Immature natural killer cell (primary cell): ENCODE measurements around the gene SCUBE3. TPM values are rescaled to one million over a fixed set of nuclear protein-coding genes. Genes with fewer than 3 reads are reported as not detected.

Experiments used
- DNase-seq, 3 donors: peaks; one replicate each; pipeline ENCODE4 v3.0.0; 2022; ENCODE audit warnings: mixed read lengths in 1 of 3
- H3K27ac Mint-ChIP-seq, 6 donors: one replicate each; pipeline ENCODE4 v1.8.0; 2020; ENCODE audit warnings: mixed read lengths in 6 of 6, mild to moderate bottlenecking in 5 of 6, inconsistent platforms in 4 of 6, moderate library complexity in 3 of 6
- H3K27me3 Mint-ChIP-seq, 3 donors: one replicate each; pipeline ENCODE4 v1.8.0; 2020 to 2021; ENCODE audit warnings: low read depth in 3 of 3, mild to moderate bottlenecking in 3 of 3, mixed read lengths in 3 of 3, moderate library complexity in 3 of 3, inconsistent platforms in 1 of 3
- H3K36me3 Mint-ChIP-seq, 3 donors: one replicate each; pipeline ENCODE4 v1.8.0; 2020; ENCODE audit warnings: mixed read lengths in 3 of 3, inconsistent platforms in 2 of 3, mild to moderate bottlenecking in 2 of 3
- H3K4me1 Mint-ChIP-seq, 2 donors: one replicate each; pipeline ENCODE4 v1.8.0; 2020; ENCODE audit warnings: inconsistent platforms in 2 of 2, mild to moderate bottlenecking in 2 of 2, mixed read lengths in 2 of 2, moderate library complexity in 1 of 2
- H3K4me3 Mint-ChIP-seq, 5 donors: one replicate each; pipeline ENCODE4 v1.8.0; 2020; ENCODE audit warnings: mild to moderate bottlenecking in 5 of 5, mixed read lengths in 5 of 5, inconsistent platforms in 3 of 5, moderate library complexity in 3 of 5
- H3K9me3 Mint-ChIP-seq, 6 donors: one replicate each; pipeline ENCODE4 v1.8.0; 2020; ENCODE audit warnings: mild to moderate bottlenecking in 6 of 6, mixed read lengths in 6 of 6, inconsistent platforms in 4 of 6, moderate library complexity in 3 of 6
- polyA plus RNA-seq, 3 donors: library from polyadenylated mRNA; unstranded; fragments of 300-500 nt; fragmentation: Illumina TruSeq; gene quantifications; one replicate each; pipeline ENCODE4 v1.2.3, GENCODE V29; 2021

Gene SCUBE3
- polyA plus RNA-seq, 3 donors from 2014 or later, result 0.02 to 0.29 TPM; not detected in 1

DNA sequence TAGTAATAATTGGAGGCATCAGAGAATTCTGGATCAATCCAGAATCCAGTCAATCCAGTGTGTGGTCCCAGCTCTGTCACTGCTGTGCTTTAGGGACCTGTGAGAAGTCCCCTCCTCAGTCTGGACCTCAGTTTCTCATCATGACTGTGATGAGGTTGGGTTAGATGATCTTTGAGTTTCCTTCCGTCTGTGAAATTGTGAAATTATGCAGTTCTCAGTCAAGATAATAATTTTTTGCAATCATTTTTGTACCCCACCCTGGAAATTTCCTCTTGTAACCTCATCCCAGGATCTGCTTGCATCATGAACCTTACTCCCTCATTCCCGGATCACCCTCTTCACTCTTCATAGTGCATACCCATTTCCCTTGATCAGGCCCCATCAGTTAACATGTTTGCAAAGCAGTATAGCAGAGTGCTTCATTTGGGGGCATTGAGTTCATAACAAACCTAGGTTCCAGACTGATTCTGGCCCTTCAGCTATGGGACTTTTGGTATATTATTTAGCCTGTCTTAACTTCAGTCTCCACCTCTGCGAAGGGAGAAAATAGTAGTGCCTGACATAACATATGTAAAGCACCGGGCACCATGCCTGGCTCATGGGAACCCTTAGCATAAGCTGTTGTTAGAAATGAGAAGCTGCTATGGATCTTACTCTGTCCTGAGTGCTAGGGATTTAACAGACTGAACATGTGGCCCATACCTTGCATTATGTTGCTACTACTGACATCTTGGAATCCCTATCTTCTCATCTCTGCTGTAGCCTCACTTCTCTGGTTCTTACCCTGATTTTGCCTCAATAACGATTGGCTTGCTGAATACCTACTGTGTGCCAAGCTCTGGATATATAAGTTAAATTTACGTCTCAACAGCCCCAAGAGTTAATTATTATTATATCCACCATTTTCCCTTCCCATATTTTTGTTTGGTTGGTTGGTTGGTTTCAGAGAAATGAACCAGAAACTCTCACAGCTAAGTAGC lies 47.1 kb downstream of the SCUBE3 start:
- Mint-ChIP-seq H3K27me3 (peaks cover 8 to 13% (median 12%) of the 10 kb centered on the region in 3 donors), H3K4me3 (peak overlapping the region; percentile 82 to 96 (median 89)), H3K27ac (peak overlapping the region; percentile 90 to 98 (median 96)), H3K36me3 (peaks cover 0 to 5% (median 0%) of the 10 kb centered on the region in 3 donors), H3K9me3 (no peaks in the 10 kb centered on the region), H3K4me1 (peaks cover 67 to 75% of the 10 kb centered on the region in 2 donors)
- no peak for DNase-seq

DNA sequence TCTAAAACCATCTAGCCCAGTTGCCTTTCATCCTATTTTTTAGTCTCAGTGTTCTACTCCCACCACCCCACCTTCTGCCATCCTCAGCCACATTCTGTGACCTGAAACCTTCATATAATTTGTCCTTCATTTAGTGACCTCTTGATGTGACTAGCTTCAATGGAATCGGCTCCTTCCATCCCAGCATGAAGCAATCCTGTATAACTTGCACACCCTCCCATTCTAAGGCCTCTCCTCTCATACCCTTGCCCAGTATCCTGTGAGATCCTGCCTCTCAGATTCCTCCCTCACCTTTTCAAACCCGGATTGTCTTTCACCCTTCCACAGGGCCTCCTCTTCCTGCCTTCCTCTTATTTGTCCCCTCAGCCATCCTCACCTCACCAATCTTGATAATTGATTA lies 48.8 kb downstream of the SCUBE3 start:
- peak overlapping the region; percentile 89 to 98 (median 92) for H3K27ac Mint-ChIP-seq
- no peak for DNase-seq
- no peaks in the 10 kb centered on the region for H3K9me3 Mint-ChIP-seq
- peak overlapping the region in 2 of 5 donors; percentile 5 to 6 for H3K4me3 Mint-ChIP-seq
- peaks cover 67 to 77% of the 10 kb centered on the region in 2 donors for H3K4me1 Mint-ChIP-seq
- H3K27me3 Mint-ChIP-seq, result peaks cover 8 to 12% (median 11%) of the 10 kb centered on the region in 3 donors
- H3K36me3 Mint-ChIP-seq, result peaks cover 0 to 6% (median 0%) of the 10 kb centered on the region in 3 donors

DNA sequence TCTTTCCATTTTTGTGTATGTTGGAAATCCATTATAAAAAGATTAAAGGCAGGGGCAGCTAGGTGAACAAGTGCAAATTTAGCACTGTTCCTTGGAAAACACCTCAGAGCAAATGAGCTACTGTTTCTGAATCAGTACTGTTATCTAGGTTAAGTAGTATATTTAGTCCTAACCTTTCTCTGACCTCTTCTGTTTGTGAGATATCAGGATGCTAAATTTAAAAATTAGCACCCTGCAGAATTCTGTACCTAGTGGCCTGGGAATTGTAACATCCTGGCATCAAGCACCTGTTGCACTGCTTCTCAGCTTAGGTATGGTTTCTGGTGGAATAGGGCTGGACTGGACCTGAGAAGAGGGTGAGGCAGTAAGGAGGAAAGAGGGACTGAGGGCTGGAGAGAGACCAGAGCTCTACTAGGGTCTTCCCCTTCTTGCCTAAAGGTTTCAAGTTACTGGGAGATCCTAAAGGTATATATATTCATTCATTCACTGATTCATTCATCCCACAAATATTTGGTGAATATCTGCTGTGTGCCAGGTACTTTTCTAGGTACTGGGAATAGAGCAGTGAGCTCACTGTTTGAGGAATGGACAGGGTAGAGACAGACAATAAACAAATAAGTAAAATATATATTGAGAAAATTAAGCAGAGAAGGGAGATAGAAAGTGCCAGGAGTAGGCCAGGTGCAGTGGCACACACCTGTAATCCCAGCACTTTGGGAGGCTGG lies 51.0 kb downstream of the SCUBE3 start:
- Mint-ChIP-seq H3K4me3 (peak overlapping the region in 4 of 5 donors; percentile 51 to 87 (median 78)), H3K9me3 (no peaks in the 10 kb centered on the region), H3K27me3 (peaks cover 4 to 9% (median 8%) of the 10 kb centered on the region in 3 donors), H3K36me3 (peaks cover 0 to 6% (median 0%) of the 10 kb centered on the region in 3 donors), H3K27ac (peak overlapping the region; percentile 89 to 98 (median 92)), H3K4me1 (peaks cover 60 to 69% of the 10 kb centered on the region in 2 donors)
- DNase-seq, result no peak

DNA sequence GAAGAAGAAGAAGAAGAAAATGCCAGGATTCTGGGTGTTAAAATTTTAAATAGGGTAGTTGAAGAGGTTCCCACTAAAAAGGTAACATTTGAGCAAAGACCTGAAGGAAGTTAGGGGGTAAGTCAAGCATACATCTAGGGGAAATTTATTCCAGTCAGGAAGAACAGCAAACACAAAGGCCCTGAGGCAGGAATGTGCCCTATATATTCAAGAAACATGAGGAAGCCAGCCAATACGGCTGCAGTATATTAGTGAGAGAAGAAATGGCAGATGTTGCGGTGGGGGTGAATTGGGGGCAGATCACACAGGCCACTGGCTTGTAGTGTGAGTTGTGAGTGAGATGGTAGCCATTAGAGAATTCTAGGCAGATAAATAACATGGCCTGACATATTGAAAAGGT lies 51.8 kb downstream of the SCUBE3 start:
- Mint-ChIP-seq H3K27me3 (peaks cover 0 to 4% (median 2%) of the 10 kb centered on the region in 3 donors), H3K27ac (peak overlapping the region in 5 of 6 donors; percentile 19 to 64 (median 56)), H3K9me3 (no peaks in the 10 kb centered on the region)

DNA sequence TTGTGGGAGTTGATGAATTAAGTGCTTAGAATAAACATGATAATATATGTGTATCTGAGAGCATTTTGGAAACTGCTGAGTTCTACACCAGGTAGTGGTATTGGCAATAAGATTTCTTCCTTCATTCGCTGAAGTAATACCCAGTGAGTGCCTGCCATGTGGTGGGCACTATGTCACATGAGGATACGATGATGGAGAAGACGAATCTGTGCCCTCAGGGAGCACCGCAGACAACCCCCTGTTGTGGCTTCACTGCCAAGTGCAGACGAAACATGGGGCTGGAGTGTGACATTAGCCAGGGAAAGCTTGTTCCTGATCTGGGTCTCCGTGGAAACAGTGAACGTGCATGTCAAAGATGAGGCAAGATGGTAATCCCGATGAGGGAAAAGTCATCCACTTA lies 53.7 kb downstream of the SCUBE3 start:
- Mint-ChIP-seq H3K27me3 (peaks cover 0 to 2% (median 0%) of the 10 kb centered on the region in 3 donors), H3K27ac (peak overlapping the region in 1 of 6 donors; percentile 40), H3K36me3 (peaks cover 0 to 6% (median 0%) of the 10 kb centered on the region in 3 donors), H3K9me3 (no peaks in the 10 kb centered on the region), H3K4me1 (peaks cover 37 to 43% of the 10 kb centered on the region in 2 donors), H3K4me3 (no peak overlapping the region)
- DNase-seq, result no peak

More for the DNA sequence above, 51.8 kb downstream of the SCUBE3 start:
- Mint-ChIP-seq H3K4me1 (peaks cover 52 to 61% of the 10 kb centered on the region in 2 donors), H3K36me3 (peaks cover 0 to 6% (median 0%) of the 10 kb centered on the region in 3 donors), H3K4me3 (peak overlapping the region in 1 of 5 donors; percentile 7)
- no peak for DNase-seq

DNA sequence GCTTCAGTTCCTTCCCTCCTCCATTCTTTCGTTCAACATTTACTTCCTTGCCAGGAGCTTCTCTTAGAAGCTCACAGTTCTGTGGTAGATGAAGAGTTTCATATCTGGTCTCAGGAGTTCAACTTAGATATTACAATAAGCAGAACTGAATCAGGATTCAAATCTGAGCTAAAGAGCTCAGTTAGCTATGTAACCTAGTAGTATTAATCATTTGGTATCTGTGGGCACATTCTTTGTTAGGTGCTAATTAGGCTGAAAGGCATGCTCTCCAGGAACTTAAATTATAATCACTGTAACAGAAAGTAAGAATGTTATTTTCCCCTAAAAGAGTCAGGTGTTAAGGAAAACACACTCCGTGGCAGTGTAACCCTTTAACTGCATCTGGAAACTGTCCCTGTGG lies 54.1 kb downstream of the SCUBE3 start:
- H3K27me3 Mint-ChIP-seq, result peaks cover 0 to 2% (median 0%) of the 10 kb centered on the region in 3 donors
- no peak for DNase-seq
- no peak overlapping the region for H3K4me3 Mint-ChIP-seq
- H3K27ac Mint-ChIP-seq, result peak overlapping the region in 1 of 6 donors; percentile 40
- peaks cover 33 to 38% of the 10 kb centered on the region in 2 donors for H3K4me1 Mint-ChIP-seq
- H3K36me3 Mint-ChIP-seq, result peaks cover 0 to 6% (median 0%) of the 10 kb centered on the region in 3 donors
- H3K9me3 Mint-ChIP-seq, result no peaks in the 10 kb centered on the region

DNA sequence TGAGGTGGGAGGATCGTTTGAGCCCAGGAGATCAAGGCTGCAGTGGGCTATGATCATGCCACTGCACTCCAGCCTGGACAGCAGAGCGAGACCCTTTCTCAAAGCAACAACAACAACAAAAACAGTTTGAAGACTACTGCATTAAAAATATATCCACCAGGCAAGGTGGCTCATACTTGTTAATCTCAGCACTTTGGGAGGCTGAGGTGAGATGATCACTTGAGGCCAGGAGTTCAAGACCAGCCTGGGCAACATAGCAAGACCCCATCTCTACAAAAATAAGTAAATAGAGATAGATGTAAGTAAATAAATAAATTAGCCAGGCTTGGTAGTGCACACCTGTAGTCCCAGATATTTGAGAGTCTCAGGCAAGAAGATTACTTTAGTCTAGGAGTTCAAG lies 58.2 kb downstream of the SCUBE3 start:
- Mint-ChIP-seq H3K27ac (no peak overlapping the region), H3K27me3 (peaks cover 0 to 2% (median 0%) of the 10 kb centered on the region in 3 donors), H3K36me3 (no peaks in the 10 kb centered on the region), H3K4me3 (no peak overlapping the region), H3K9me3 (no peaks in the 10 kb centered on the region), H3K4me1 (peaks cover 12 to 17% of the 10 kb centered on the region in 2 donors)
- DNase-seq, result no peak

DNA sequence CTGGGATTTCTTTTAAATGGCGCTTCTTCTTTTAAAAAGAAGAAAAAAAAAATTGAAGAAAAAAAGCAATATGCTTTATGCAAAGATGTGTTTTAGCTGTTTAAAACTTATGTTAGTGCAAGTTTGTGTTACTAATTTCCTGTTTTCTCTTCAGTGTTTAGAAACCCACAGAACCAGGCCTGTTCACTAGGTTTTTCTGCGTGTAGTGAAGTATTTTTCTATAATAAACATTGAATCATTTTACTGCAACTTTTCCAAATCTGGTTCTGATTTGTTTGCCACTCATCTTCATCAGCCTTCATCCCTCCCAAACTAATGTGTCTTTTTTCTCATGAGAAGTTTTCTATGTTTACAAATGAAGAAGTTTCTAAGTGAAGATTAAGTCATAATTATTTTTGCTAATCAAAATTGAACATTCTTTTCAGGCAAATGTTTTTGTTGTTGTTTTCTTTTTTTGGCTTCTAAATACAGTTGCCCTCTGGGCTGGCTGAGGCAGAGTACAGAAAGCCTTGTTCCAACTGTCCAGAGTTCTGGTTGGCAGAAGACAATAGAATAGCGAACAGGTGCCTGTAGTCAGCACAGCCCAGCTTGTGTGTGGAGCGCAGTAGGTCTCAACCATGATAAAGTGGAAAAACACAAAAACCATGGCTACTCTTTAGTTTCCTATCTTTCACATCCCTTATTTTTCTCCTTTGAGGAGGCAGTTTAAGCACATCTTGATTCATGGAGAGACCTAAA lies 60.2 kb downstream of the SCUBE3 start:
- H3K4me1 Mint-ChIP-seq, result peaks cover 12 to 15% of the 10 kb centered on the region in 2 donors
- peak overlapping the region in 4 of 6 donors; percentile 9 to 46 (median 36) for H3K27ac Mint-ChIP-seq
- H3K4me3 Mint-ChIP-seq, result no peak overlapping the region
- no peaks in the 10 kb centered on the region for H3K9me3 Mint-ChIP-seq
- H3K36me3 Mint-ChIP-seq, result no peaks in the 10 kb centered on the region
- no peak for DNase-seq
- H3K27me3 Mint-ChIP-seq, result peaks cover 0 to 2% (median 0%) of the 10 kb centered on the region in 3 donors

DNA sequence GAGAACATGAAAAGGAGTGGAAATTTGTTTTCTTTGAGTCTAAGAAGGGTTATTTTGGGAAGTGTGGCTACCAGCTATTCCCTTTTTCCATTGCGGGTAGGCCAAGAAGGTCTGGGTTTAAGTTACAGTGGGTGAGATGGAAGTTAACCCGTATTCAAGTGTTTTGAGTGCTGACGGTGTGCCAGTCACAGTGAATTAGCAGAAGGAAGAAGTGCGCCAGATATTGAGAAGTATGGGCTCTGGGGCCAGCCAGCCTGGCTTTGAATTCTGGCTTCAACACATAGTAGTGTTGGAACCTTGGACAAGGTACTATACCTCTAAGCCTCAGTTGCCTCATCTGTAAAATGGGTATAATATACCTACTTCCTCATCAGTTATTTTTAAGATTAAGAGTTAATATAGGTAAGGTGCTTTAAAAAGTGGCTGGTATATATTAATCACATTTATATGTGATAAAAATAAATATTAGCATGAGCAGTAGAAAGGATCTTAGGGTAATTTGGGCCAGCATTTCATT lies 62.0 kb downstream of the SCUBE3 start:
- peaks cover 0 to 2% (median 0%) of the 10 kb centered on the region in 3 donors for H3K27me3 Mint-ChIP-seq
- no peak overlapping the region for H3K4me3 Mint-ChIP-seq
- H3K9me3 Mint-ChIP-seq, result no peaks in the 10 kb centered on the region
- no peaks in the 10 kb centered on the region for H3K36me3 Mint-ChIP-seq
- peaks cover 12 to 16% of the 10 kb centered on the region in 2 donors for H3K4me1 Mint-ChIP-seq
- H3K27ac Mint-ChIP-seq, result peak overlapping the region in 3 of 6 donors; percentile 0 to 15 (median 10)
- DNase-seq, result no peak

DNA sequence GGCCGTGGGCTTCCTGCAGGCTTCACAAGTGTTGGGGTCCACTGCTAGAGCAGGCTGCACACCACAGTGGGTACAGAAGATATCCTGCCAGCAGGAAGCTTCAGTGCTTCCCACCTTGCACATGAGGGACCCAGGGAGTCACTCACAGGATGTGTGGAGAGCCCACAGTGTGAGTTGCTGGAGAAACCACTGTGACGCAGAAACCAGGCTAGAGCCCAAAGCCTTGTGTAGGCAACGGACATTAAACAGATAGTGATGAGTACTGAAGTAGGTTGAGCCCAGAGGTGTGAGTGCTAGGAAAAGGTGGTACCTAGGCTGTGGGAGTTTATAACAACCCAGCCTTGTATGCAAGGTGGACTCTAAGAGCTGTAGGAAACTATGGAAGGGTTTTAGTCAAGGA lies 65.0 kb downstream of the SCUBE3 start:
- Mint-ChIP-seq H3K4me3 (peak overlapping the region in 3 of 5 donors; percentile 31 to 44 (median 38)), H3K9me3 (no peaks in the 10 kb centered on the region), H3K27ac (peak overlapping the region in 3 of 6 donors; percentile 44 to 77 (median 74)), H3K36me3 (peaks cover 9 to 23% (median 16%) of the 10 kb centered on the region in 3 donors), H3K27me3 (no peaks in the 10 kb centered on the region), H3K4me1 (peaks cover 12 to 15% of the 10 kb centered on the region in 2 donors)
- DNase-seq, result no peak

DNA sequence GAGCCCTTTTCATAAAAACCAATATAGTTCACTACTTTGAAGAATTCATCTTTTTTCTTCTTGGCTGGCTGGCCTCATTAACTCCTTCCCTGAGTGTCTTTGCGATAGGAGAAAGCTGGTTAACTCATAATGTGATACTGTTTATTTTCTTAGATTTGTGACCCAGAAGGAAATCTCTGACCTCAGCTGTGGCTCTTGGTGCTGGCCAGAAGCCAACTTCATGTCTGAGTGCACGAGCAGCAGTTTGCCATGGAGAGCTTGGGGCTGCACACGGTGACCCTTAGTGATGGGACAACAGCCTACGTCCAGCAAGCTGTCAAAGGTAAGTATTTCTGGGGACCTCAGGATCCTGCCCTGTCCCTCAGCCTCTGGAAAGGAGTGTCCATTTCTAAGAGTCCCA lies 67.1 kb downstream of the SCUBE3 start:
- Mint-ChIP-seq H3K9me3 (no peaks in the 10 kb centered on the region), H3K4me3 (no peak overlapping the region), H3K4me1 (peaks cover 7 to 10% of the 10 kb centered on the region in 2 donors), H3K27ac (peak overlapping the region in 2 of 6 donors; percentile 44 to 55), H3K36me3 (peaks cover 12 to 37% (median 21%) of the 10 kb centered on the region in 3 donors), H3K27me3 (no peaks in the 10 kb centered on the region)
- no peak for DNase-seq

DNA sequence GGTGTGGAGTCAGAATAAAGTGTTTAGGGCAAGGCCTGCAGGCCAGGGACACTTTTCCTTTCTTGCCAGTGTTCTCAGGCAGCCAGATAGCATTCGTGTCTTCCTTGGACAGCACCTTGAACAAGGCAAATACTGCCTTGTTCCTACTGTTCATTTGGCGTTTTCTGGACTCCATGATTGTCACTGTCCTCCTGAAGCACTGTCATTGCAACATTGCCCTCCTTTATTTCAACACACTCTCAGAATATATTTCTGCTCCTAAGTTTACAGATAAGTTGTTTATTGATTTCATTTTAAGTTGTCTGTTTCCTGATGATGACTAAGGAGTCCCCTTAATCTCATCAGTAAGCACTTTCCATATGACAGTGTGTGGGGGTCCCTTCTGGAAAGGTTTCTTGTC lies 68.7 kb downstream of the SCUBE3 start:
- Mint-ChIP-seq H3K36me3 (peaks cover 21 to 51% (median 30%) of the 10 kb centered on the region in 3 donors), H3K27ac (no peak overlapping the region), H3K27me3 (no peaks in the 10 kb centered on the region), H3K4me1 (peaks cover 7 to 10% of the 10 kb centered on the region in 2 donors), H3K9me3 (no peaks in the 10 kb centered on the region), H3K4me3 (no peak overlapping the region)
- no peak for DNase-seq

DNA sequence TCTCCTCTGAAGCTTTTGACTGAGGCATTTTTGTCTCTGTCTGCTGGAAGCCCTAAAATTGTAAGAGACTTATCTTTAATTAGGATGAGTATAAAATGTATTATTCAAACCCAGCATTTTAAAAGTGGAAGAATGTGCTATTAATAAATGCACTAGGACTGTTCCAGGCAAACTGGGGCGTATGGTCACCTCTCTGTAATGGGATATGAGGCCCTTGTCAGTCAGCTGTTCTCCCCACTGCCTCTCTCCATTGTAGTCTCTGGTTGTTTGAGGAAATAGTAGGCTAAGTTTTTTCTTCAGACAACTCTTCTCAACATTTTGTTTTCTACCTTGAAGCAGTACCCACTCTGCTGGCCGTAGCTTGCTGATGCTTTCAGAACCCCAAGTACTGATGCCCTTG lies 69.6 kb downstream of the SCUBE3 start:
- Mint-ChIP-seq H3K27ac (peak overlapping the region in 1 of 6 donors; percentile 17), H3K9me3 (no peaks in the 10 kb centered on the region)

More for the DNA sequence above, 69.6 kb downstream of the SCUBE3 start:
- no peaks in the 10 kb centered on the region for H3K27me3 Mint-ChIP-seq
- H3K36me3 Mint-ChIP-seq, result peaks cover 22 to 53% (median 30%) of the 10 kb centered on the region in 3 donors
- H3K4me3 Mint-ChIP-seq, result no peak overlapping the region
- H3K4me1 Mint-ChIP-seq, result peaks cover 5 to 7% of the 10 kb centered on the region in 2 donors
- DNase-seq, result no peak
